NCI-H2081 (cell line): Measurements from ENCODE around the gene CALY.

ENCODE experiments used
- DNase-seq, 2 experiments: peaks; one replicate each; lab custom pipeline; 2025; lab: John Stamatoyannopoulos, UW

The CALY gene

GRCh38 chr10:133311570-133311969 lies 25.1 kb downstream of the CALY start:
- no peak for DNase-seq

- no peak for DNase-seq
Measured at GRCh38 chr10:133310789-133311188, 25.9 kb downstream of the CALY start.

- no peak for DNase-seq
Measured at GRCh38 chr10:133310399-133310755, 26.3 kb downstream of the CALY start.

- DNase-seq, result peak; percentile 72 to 79
Measured at GRCh38 chr10:133309720-133310398, 26.8 kb downstream of the CALY start.

GRCh38 chr10:133309100-133309719 lies 27.5 kb downstream of the CALY start:
- DNase-seq, result peak; percentile 78 to 83

- DNase-seq, result peak; percentile 44 to 72
Measured at GRCh38 chr10:133308421-133309099, 28.1 kb downstream of the CALY start, which contains the start of the genes TUBGCP2 and ZNF511. Gene TUBGCP2 (minus strand): TSS chr10:133308872. CDS start chr10:133302941, 5,931 bp downstream. Gene ZNF511 (plus strand): TSS chr10:133308914. CDS start chr10:133308944, 30 bp downstream.

GRCh38 chr10:133307776-133308420 lies 28.8 kb downstream of the CALY start:
- peak; percentile 64 to 74 for DNase-seq

- no peak for DNase-seq
Measured at GRCh38 chr10:133306941-133307379, 29.7 kb downstream of the CALY start.

- no peak for DNase-seq
Measured at GRCh38 chr10:133306097-133306476, 30.6 kb downstream of the CALY start.

GRCh38 chr10:133303206-133303605 lies 33.5 kb downstream of the CALY start:
- DNase-seq, result no peak

GRCh38 chr10:133302230-133302629 lies 34.5 kb downstream of the CALY start:
- DNase-seq, result no peak

- no peak for DNase-seq
Measured at GRCh38 chr10:133299738-133300137, 37.0 kb downstream of the CALY start.

- DNase-seq, result no peak
Measured at GRCh38 chr10:133299224-133299623, 37.5 kb downstream of the CALY start.

- DNase-seq, result no peak
Measured at GRCh38 chr10:133298466-133298865, 38.2 kb downstream of the CALY start.

- no peak for DNase-seq
Measured at GRCh38 chr10:133297504-133297903, 39.2 kb downstream of the CALY start.

- DNase-seq, result no peak
Measured at GRCh38 chr10:133295426-133296320, 41.0 kb downstream of the CALY start.

- no peak for DNase-seq
Measured at GRCh38 chr10:133294189-133294588, 42.5 kb downstream of the CALY start.

GRCh38 chr10:133293810-133294119 lies 42.9 kb downstream of the CALY start:
- no peak for DNase-seq

GRCh38 chr10:133292919-133293809 lies 43.5 kb downstream of the CALY start:
- no peak for DNase-seq

GRCh38 chr10:133289761-133290160 lies 46.9 kb downstream of the CALY start:
- DNase-seq, result no peak
